Esophagus muscularis mucosa (tissue), 4 donors: Measurements from ENCODE around the gene MTA3.

Experiments used
- EP300 ChIP-seq: sonication (generic); formaldehyde crosslinking; IDR thresholded peaks from one replicate; pipeline ENCODE4 v1.6.1; 2017; ENCODE audit warnings: antibody characterized with exemption
- POLR2A ChIP-seq: fragments of 450-650 bp; IDR thresholded peaks from one replicate; pipeline ENCODE4 v1.6.1; 2017; ENCODE audit warnings: antibody characterized with exemption, moderate library complexity, mild to moderate bottlenecking, low read depth
- POLR2AphosphoS5 ChIP-seq, 2 donors: sonication (generic); formaldehyde crosslinking; IDR thresholded peaks; one replicate each; pipeline ENCODE4 v1.6.1; 2017; ENCODE audit warnings: antibody characterized with exemption in 2 of 2
- TF ChIP-seq, protein P1 (sequence below), 3 experiments: fragments of 200-600 bp in 2 of 3; fragments of 450-650 bp in 1 of 3; sonication (generic) in 2 of 3; IDR thresholded peaks; one replicate each; pipeline ENCODE4 v1.5.1; 2017 to 2019; ENCODE audit warnings: antibody characterized with exemption in 3 of 3, mild to moderate bottlenecking in 2 of 3, moderate library complexity in 1 of 3

DNA sequence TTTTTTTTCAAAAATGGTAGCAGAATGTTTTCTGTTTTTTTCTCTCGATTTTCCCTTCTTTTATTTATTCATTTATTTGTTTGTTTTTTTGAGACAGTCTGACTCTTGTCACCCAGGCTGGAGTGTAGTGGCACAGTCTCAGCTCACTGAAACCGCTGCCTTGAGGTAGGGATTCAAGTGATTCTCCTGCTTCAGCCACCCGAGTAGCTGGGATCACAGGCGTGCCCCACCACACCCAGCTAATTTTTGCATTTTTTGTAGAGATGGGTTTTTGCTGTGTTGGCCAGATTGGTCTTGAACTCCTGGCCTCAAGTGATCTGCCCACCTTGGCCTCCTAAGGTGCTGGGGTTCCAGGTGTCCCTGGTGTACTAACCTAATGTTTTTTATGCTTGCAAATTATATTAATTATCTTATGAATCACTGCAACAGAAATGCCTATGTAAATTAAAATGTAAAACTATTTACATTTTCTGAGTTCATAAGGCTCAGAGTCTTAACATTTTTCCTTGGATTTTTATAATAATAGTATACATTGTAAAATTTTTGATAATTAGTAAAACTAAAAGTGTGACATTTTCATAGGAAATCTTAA, 19.2 kb downstream of the MTA3 start:
- TF ChIP-seq, protein P1, sequence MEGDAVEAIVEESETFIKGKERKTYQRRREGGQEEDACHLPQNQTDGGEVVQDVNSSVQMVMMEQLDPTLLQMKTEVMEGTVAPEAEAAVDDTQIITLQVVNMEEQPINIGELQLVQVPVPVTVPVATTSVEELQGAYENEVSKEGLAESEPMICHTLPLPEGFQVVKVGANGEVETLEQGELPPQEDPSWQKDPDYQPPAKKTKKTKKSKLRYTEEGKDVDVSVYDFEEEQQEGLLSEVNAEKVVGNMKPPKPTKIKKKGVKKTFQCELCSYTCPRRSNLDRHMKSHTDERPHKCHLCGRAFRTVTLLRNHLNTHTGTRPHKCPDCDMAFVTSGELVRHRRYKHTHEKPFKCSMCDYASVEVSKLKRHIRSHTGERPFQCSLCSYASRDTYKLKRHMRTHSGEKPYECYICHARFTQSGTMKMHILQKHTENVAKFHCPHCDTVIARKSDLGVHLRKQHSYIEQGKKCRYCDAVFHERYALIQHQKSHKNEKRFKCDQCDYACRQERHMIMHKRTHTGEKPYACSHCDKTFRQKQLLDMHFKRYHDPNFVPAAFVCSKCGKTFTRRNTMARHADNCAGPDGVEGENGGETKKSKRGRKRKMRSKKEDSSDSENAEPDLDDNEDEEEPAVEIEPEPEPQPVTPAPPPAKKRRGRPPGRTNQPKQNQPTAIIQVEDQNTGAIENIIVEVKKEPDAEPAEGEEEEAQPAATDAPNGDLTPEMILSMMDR (IDR thresholded peaks at IDR 0.05) = no peak
- TF ChIP-seq POLR2AphosphoS5 (IDR thresholded peaks at IDR 0.05) (no peak), POLR2A (no peak), EP300 (no peak)
